ENCODE results near the gene CAPN12. TPM values are rescaled to one million over a fixed set of nuclear protein-coding genes. Genes with fewer than 3 reads are reported as not detected.

Gene CAPN12
- total RNA-seq, 1 donor from 2014 or later, result not detected

DNA sequence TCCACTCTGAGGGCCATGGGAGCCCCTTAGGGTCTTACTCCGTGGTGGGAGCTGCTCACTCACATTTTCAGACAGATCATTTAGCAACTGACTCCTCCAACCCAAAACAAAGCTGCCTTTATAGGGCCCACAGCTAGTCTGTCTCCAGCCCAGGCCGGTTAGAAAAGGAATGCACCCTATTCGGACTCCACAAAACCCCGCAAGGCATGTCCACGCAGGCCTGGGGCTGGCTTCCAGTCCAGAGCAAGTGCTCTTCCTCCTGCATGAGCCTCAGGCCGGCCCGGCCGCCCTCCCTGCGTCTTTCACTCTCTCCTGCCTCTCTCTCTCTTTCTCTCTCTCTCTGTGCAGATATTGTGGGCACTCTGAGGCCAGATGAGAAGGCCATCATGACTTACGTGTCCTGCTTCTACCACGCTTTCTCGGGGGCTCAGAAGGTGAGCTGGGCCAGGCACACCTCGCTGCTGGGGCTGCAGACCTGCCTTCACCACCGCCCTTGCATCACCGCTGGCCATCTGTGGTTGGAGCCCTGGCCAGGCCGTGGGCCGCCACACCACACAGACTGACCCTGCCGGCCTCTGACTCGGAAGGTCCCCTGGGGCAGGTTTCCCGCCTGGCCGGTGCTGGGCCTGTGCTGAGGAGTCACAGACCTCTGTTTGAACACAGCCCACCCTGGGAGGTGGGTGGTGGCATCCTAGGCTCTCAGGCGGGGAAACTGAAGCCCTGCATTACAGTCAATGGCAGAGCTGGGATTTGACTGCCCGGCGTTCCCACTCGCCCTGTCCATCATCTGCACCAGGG, 33.1 kb downstream of the CAPN12 start:
- Mint-ChIP-seq H3K36me3 (ENCODE audit: unreplicated experiment) (peaks cover 38% of the 10 kb centered on the region), H3K4me3 (ENCODE audit: unreplicated experiment) (no peak overlapping the region), H3K4me1 (ENCODE audit: unreplicated experiment) (peaks cover 33% of the 10 kb centered on the region)

DNA sequence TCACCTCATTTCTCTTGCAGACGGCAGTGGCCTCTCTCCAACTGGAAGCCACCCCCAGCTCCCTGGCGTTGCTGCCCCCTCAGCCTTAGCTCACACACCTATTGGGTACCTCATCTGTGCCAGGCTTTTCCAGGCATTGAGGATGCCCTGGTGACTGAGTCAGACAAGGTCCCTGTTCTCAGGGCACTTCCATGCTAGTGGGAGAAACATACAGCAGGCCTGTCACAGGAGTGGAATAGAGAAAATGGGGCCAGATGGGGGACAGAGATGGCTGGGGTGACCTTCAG, 33.9 kb downstream of the CAPN12 start:
- H3K4me1 Mint-ChIP-seq (ENCODE audit: unreplicated experiment), result peaks cover 33% of the 10 kb centered on the region
- no peak for DNase-seq (ENCODE audit: extremely low spot score, unreplicated experiment)
- H3K27ac Mint-ChIP-seq (ENCODE audit: unreplicated experiment), result peak overlapping the region; percentile 70
- no peaks in the 10 kb centered on the region for H3K27me3 Mint-ChIP-seq (ENCODE audit: unreplicated experiment)
- H3K4me3 Mint-ChIP-seq (ENCODE audit: unreplicated experiment), result no peak overlapping the region
- no peaks in the 10 kb centered on the region for H3K9me3 Mint-ChIP-seq (ENCODE audit: unreplicated experiment)
- peaks cover 43% of the 10 kb centered on the region for H3K36me3 Mint-ChIP-seq (ENCODE audit: unreplicated experiment)
- TF ChIP-seq, protein P1, sequence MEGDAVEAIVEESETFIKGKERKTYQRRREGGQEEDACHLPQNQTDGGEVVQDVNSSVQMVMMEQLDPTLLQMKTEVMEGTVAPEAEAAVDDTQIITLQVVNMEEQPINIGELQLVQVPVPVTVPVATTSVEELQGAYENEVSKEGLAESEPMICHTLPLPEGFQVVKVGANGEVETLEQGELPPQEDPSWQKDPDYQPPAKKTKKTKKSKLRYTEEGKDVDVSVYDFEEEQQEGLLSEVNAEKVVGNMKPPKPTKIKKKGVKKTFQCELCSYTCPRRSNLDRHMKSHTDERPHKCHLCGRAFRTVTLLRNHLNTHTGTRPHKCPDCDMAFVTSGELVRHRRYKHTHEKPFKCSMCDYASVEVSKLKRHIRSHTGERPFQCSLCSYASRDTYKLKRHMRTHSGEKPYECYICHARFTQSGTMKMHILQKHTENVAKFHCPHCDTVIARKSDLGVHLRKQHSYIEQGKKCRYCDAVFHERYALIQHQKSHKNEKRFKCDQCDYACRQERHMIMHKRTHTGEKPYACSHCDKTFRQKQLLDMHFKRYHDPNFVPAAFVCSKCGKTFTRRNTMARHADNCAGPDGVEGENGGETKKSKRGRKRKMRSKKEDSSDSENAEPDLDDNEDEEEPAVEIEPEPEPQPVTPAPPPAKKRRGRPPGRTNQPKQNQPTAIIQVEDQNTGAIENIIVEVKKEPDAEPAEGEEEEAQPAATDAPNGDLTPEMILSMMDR (IDR thresholded peaks at IDR 0.05), result no peak

More for the DNA sequence above, 33.1 kb downstream of the CAPN12 start:
- TF ChIP-seq, protein P1 (IDR thresholded peaks at IDR 0.05), result no peak
- no peaks in the 10 kb centered on the region for H3K27me3 Mint-ChIP-seq (ENCODE audit: unreplicated experiment)
- no peak for DNase-seq (ENCODE audit: extremely low spot score, unreplicated experiment)
- H3K9me3 Mint-ChIP-seq (ENCODE audit: unreplicated experiment), result no peaks in the 10 kb centered on the region
- H3K27ac Mint-ChIP-seq (ENCODE audit: unreplicated experiment), result peak overlapping the region; percentile 82

DNA sequence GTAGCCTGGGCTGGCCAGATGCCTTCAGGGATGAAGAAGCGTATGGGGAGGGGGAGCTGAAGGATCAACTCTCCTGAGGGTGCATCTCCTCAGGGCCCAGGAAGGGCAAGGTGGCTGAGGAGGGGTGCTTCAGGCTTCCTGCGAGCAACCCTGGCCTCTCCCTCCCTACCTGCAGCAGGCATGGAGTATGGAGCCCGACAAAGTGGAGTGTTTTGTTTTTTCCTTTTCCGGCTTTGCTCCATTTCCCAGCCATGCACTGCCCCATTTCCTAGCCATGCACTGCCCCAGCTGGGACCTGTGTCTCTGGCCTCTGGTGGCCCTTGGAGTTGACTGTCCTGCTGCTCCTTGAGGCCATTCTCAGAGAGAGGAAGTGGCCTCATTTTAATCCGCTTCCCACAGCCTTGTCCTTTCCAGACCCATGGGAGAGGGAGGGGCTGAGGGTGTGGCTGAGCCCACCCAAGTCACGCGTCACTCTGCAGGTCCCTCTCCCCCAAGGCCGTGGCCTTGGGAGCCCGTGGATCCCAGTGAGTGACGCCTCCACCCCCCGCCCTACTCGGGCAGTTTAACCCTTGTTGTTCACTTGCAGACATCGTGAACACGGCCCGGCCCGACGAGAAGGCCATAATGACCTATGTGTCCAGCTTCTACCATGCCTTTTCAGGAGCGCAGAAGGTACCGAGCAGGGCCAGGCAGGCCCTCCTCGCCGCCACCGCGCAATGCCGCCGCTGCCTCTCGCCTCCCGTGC, 34.4 kb downstream of the CAPN12 start:
- no peak for DNase-seq (ENCODE audit: extremely low spot score, unreplicated experiment)
- TF ChIP-seq, protein P1 (IDR thresholded peaks at IDR 0.05), result no peak
- Mint-ChIP-seq H3K27ac (ENCODE audit: unreplicated experiment) (peak overlapping the region; percentile 70), H3K27me3 (ENCODE audit: unreplicated experiment) (no peaks in the 10 kb centered on the region), H3K4me1 (ENCODE audit: unreplicated experiment) (peaks cover 33% of the 10 kb centered on the region), H3K36me3 (ENCODE audit: unreplicated experiment) (peaks cover 43% of the 10 kb centered on the region), H3K9me3 (ENCODE audit: unreplicated experiment) (no peaks in the 10 kb centered on the region), H3K4me3 (ENCODE audit: unreplicated experiment) (no peak overlapping the region)

- peaks cover 44% of the 10 kb centered on the region for H3K36me3 Mint-ChIP-seq (ENCODE audit: unreplicated experiment)
- DNase-seq (ENCODE audit: extremely low spot score, unreplicated experiment), result no peak
- no peaks in the 10 kb centered on the region for H3K9me3 Mint-ChIP-seq (ENCODE audit: unreplicated experiment)
- peak overlapping the region; percentile 57 for H3K27ac Mint-ChIP-seq (ENCODE audit: unreplicated experiment)
- no peaks in the 10 kb centered on the region for H3K27me3 Mint-ChIP-seq (ENCODE audit: unreplicated experiment)
- no peak overlapping the region for H3K4me3 Mint-ChIP-seq (ENCODE audit: unreplicated experiment)
- TF ChIP-seq, protein P1 (IDR thresholded peaks at IDR 0.05), result no peak
- peaks cover 33% of the 10 kb centered on the region for H3K4me1 Mint-ChIP-seq (ENCODE audit: unreplicated experiment)
Observed at GRCh38 chr19:38709119-38709518, 35.2 kb downstream of the CAPN12 start.

DNA sequence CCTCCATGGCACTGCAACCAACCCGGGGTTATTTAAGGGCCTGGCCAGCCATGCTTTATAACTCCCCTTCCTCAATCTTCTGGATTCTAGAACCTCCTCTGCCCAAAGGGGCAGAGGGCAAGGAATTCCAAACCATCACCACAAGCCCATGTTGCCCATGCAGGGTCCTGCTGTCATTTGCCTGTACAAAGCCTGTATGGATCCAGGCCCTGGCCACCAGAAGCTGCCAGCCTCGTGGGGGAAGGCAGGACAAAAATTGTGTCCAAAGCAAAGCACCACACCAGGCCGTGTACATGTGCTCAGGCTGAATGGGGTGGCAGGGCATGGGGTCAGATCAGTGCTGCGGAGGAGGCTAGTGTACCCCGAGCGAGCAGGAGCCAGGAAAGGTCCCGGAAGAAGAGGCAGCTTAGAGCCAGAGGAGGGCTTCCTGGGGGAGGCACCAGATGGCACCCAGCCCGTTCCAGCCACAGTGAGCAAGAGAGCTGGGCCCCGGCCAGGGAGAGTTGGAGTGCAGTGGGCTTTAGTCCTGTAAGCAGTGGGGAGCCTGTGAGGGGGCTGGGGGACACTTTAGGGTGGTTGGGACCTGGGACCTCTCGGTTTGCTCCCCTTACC, 35.8 kb downstream of the CAPN12 start:
- Mint-ChIP-seq H3K9me3 (ENCODE audit: unreplicated experiment) (no peaks in the 10 kb centered on the region), H3K27ac (ENCODE audit: unreplicated experiment) (peak overlapping the region; percentile 38), H3K4me1 (ENCODE audit: unreplicated experiment) (peaks cover 34% of the 10 kb centered on the region), H3K4me3 (ENCODE audit: unreplicated experiment) (no peak overlapping the region), H3K27me3 (ENCODE audit: unreplicated experiment) (no peaks in the 10 kb centered on the region), H3K36me3 (ENCODE audit: unreplicated experiment) (peaks cover 44% of the 10 kb centered on the region)
- TF ChIP-seq, protein P1 (IDR thresholded peaks at IDR 0.05), result no peak
- no peak for DNase-seq (ENCODE audit: extremely low spot score, unreplicated experiment)

All from osteocyte (in vitro differentiated cells).